SK-N-MC (cell line): ENCODE results near the gene WNK4.
"Not testable (repeated sequence)": the region's sequence is repeated elsewhere in the genome, so short reads cannot be mapped to it uniquely, and the experiment has no call there.

Source experiments
- DNase-seq: peaks from one replicate; pipeline ENCODE4 v3.0.0-alpha.2; 2011; ENCODE audit warnings: low read depth, low spot score
- H3K27ac ChIP-seq: fragments of 200-600 bp; sonication (generic); 2 replicates; pipeline ENCODE4 v1.5.1; 2016; ENCODE audit warnings: mixed run types
- H3K36me3 ChIP-seq: fragments of 200-600 bp; sonication (generic); 2 replicates; pipeline ENCODE4 v1.6.1; 2017; ENCODE audit warnings: antibody characterized with exemption, low read length, mixed read lengths; ENCODE audit not compliant: insufficient read depth
- H3K4me3 ChIP-seq: fragments of 200-600 bp; sonication (generic); 2 replicates; pipeline ENCODE4 v1.5.1; 2016
- H3K9ac ChIP-seq: fragments of 200-600 bp; sonication (generic); 2 replicates; pipeline ENCODE4 v1.8.0; 2017; ENCODE audit warnings: mixed run types, mixed read lengths; ENCODE audit not compliant: insufficient read length
- H3K9me3 ChIP-seq: fragments of 200-600 bp; sonication (generic); 2 replicates; pipeline ENCODE4 v1.6.1; 2017; ENCODE audit warnings: low read depth, mild to moderate bottlenecking, antibody characterized with exemption, low read length, moderate library complexity, mixed read lengths
- EZH2 ChIP-seq: fragments of 200-600 bp; sonication (generic); IDR thresholded peaks from one replicate; pipeline ENCODE4 v1.6.1; 2017; ENCODE audit warnings: antibody characterized with exemption
- FOXP2 ChIP-seq: optimal IDR thresholded peaks from 2 replicates; pipeline ENCODE3; 2011; ENCODE audit warnings: mild to moderate bottlenecking, moderate library complexity; ENCODE audit not compliant: insufficient read depth; ENCODE audit errors: extremely low read length, control extremely low read depth
- POLR2AphosphoS5 ChIP-seq: IDR thresholded peaks from 2 replicates; pipeline ENCODE4 v1.6.1; 2012; ENCODE audit warnings: mild to moderate bottlenecking, low read depth, low read length, borderline replicate concordance

Gene WNK4

DNA sequence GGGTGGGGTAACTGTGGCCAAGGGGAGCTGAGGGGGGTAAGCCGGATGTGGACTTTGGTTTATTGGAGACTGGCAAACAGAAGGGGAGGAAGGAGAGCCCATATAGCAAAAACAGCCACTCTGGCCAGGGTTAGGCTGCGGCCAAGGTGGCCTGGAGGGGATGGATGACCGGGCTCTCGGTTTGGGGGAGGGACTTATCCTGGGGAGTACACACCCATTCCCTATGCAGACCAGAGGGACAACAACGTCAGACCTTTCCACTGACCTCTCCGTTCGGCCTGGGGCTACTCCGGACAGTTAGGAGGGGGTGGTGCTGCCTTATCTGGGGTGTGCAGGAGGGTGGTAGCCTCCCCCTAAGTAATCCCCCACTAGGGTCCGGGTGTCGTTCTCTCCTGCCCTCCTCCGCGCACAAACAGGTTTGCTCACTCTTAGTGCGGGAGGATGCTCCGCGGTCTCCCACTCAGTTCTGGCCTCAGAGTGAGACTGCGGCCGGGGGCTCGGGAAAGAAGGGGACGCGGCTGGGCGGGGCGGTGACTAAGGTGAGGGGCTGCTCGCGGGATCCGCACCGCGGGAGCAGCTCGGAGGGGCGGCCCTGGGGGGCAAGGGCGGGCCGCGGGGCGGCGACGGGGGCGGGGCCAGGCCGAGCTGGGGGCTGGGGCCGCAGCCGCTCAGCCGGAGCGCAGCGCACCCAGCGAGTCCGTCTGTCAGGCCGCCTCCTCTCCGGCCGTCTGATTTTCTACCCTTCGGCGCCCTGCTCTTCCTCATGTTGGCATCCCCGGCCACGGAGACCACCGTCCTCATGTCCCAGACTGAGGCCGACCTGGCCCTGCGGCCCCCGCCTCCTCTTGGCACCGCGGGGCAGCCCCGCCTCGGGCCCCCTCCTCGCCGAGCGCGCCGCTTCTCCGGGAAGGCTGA, at the start of gene WNK4:
WNK4 (plus strand) TSS at position 675 of the 915 bp plus-strand sequence; CDS start at position 764, 89 bp downstream.
- H3K36me3 ChIP-seq, result peaks cover 20% of the 10 kb centered on the region
- TF ChIP-seq EZH2, result no peak
- TF ChIP-seq POLR2AphosphoS5, result peak; percentile 32; the same call in 1 of the 2 replicates
- TF ChIP-seq FOXP2, result no peak
- H3K9me3 ChIP-seq, result no peaks in the 10 kb centered on the region
- H3K27ac ChIP-seq, result no peak within 1 kb of the TSS
- no peak for DNase-seq
- peak within 1 kb of the TSS; percentile 69 for H3K9ac ChIP-seq
- peak within 1 kb of the TSS; percentile 82 for H3K4me3 ChIP-seq

DNA sequence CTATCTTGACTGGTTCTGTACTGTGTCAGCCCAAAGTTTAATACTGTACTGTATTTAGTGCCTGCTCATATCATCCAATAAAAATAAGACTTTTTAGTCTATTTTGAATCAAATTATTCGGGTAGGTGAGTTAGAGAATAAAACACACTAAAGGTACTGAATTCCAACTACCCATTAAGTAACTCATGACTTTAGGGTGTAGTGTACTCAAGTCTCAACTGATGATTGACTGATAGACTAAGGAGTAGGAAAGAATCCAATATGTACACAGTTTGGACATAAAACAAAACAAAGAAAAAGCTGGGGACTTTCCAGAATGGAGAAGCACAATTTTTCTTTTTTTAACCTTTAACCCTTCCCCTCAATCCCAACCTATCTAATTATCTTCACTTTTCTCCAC, 39.7 kb upstream of the WNK4 start:
- TF ChIP-seq POLR2AphosphoS5, result no peak
- no peak for TF ChIP-seq EZH2
- no peak for TF ChIP-seq FOXP2
- H3K27ac ChIP-seq, result no peak overlapping the region

DNA sequence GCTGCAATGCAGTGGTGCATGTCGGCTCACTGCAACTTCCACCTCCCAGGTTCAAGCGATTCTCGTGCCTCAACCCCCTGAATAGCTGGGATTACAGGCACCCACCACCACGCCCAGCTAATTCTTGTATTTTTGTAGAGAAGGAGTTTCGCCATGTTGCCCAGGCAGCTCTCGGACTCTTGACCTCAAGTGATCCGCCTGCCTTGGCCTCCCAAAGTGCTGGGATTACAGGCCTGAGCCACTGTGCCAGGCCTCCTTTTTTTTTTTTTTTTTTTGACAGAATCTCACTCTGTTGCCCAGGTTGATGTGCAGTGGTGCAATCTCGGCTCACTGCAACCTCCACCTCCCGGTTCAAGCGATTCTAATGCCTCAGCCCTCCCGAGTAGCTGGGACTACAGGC, 37.5 kb upstream of the WNK4 start:
- not testable (repeated sequence) for H3K9ac ChIP-seq, H3K27ac ChIP-seq, DNase-seq, H3K36me3 ChIP-seq, H3K9me3 ChIP-seq, H3K4me3 ChIP-seq

More for the DNA sequence above, 39.7 kb upstream of the WNK4 start:
- Histone ChIP-seq H3K36me3 (no peaks in the 10 kb centered on the region), H3K9me3 (no peaks in the 10 kb centered on the region), H3K4me3 (no peak overlapping the region), H3K9ac (no peak overlapping the region)
- no peak for DNase-seq

DNA sequence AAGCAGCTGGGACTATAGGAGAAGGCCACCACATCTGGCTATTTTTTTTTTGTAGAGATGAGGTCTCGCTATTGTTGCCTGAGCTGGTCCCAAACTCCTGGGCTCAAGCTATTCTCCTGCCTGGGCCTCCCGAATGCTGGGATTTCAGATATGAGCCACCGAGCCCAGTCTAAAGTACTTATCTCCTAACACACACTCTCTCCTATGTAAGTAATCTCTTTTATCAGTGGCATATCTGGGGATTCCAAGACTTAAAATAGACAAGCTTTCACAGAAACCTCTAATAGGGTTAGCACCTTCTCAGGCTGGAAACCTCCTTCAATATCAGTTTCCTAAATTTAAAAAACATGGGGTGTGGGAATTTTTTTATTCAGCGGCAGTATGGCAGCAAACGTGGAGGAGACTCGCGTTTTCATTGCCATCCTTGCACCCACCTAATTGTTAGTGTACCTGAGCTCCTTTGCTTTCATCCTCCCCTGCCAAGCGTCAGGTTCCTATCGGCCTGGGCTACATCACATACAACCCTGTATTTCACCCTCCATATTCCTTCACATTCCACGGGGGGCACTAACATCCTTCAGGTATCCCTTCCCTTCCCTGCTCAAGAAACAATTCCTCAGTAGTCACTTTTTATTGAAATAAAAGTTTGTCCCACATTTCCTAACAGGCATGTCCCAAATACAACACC, 36.7 kb upstream of the WNK4 start:
- no peaks in the 10 kb centered on the region for H3K36me3 ChIP-seq
- H3K9ac ChIP-seq, result peak overlapping the region; percentile 82
- H3K9me3 ChIP-seq, result no peaks in the 10 kb centered on the region
- TF ChIP-seq POLR2AphosphoS5 (no peak), FOXP2 (no peak), EZH2 (no peak)
- H3K4me3 ChIP-seq, result peak overlapping the region; percentile 86
- H3K27ac ChIP-seq, result 0 out of 2 replicates have a peak overlapping the region, but pooled peaks have one; percentile 34
- DNase-seq, result no peak

DNA sequence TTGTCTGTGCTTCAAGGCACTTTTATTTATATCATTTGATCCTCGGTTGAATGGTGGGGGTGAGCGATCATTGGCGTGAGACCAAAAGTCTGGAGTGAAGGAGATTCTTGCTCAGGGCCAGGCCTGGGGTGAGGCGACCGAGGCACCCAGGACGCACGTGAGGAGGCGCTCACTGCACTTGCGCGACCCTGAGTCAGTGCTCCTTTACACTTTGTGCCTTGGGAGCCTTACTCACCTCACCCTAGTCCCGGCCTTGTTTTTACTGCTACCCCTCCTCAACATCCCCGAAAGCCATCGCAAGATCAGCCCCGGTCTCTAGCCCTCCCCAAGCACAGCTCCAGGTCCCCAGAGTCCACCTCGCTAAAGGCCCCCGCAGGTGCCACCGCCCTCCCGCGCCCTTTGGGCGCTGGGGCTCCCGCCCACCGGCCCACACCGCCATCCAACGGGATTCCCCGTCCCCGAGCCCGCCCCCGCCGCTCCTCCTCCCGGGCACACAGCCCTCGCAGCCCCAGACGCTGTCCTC, 36.1 kb upstream of the WNK4 start:
- no peaks in the 10 kb centered on the region for H3K36me3 ChIP-seq
- peak overlapping the region; percentile 82 for H3K9ac ChIP-seq
- peak overlapping the region; percentile 34; the same call in 1 of the 2 replicates for H3K27ac ChIP-seq
- H3K9me3 ChIP-seq, result no peaks in the 10 kb centered on the region
- peak overlapping the region; percentile 86 for H3K4me3 ChIP-seq
- no peak for DNase-seq
- no peak for TF ChIP-seq POLR2AphosphoS5

DNA sequence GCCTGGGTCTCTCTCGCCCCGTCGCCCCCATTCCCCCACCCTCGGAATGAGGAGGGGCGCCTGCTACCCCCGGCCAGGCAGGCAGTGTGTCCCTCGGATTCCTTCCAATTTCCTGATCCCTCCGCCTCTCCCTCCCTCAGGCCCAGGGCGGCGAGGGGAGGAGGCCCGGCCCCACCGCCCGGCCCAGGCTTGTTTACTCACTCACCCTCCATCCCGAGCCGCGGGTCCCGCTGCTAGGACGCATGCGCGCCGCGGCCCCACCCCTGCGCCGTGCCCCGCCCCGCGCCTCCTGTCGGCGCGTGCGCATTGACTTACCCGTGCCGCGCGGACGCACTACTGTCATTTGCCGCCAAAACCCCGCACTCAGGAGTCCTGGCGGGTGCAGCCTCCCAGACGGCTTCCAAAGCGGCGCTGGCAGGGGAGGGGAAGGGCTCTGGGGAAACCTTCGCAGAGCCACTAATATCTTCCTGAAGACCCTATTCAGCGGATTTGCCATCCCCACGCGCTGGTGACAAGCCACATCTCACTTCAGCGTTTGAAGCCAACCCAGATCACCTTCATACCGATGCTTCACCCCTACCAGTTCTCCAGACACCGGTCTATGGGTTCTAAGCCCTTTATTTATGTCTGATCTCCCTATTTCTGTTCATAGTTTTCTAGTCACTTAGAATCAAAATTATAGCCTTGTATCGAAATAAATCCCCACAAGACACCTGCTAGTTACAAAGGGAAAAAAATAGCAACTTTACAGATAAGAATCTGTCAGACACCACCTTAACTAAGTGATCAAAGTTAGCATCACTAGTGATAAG, 35.4 kb upstream of the WNK4 start, which contains the start of gene EZH1:
EZH1 (minus strand) TSS at position 235 of the 812 bp plus-strand sequence. CDS start 16,099 bp downstream, outside the sequence.
- Histone ChIP-seq H3K9ac (peak within 1 kb of the TSS; percentile 82), H3K9me3 (no peaks in the 10 kb centered on the region), H3K27ac (peak within 1 kb of the TSS; percentile 34; the same call in 1 of the 2 replicates), H3K36me3 (no peaks in the 10 kb centered on the region), H3K4me3 (peak within 1 kb of the TSS; percentile 86)
- TF ChIP-seq POLR2AphosphoS5 (peak; percentile 77; the same call in 1 of the 2 replicates), FOXP2 (peak; percentile 44), EZH2 (no peak)
- DNase-seq, result peak; percentile 57

DNA sequence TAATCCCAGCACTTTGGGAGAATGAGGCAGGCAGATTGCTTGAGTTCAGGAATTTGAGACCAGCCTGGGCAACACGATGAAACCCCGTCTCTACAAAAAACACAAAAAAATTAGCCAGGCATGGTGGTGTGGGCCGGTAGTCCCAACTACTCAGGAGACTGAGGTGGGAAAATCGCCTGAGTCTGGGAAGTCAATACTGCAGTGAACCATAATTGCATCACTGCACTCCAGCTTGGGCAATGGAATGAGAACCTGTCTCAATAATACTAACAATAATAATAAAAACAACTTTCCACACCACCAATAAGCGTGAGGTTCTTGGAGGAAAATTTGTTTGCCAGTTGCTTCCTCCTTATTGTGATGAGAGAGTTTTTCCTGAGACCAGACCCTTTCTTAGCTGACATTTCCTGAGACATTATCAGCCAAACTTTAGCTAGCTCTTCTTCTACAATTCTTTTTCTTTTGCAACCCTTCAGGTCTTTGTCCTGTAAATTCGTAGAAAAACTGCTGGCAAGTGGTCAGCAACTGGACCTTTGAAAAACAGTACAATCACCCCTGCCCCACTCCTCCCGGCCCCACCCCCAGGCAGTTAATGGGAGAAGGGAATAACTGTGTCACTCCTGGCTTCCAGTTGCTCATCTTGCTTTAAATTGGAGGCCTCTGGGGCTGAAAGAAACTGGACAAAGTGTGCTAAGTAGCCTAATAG, 32.1 kb upstream of the WNK4 start:
- no peak overlapping the region for H3K9ac ChIP-seq
- TF ChIP-seq FOXP2 (no peak), POLR2AphosphoS5 (no peak), EZH2 (no peak)
- no peaks in the 10 kb centered on the region for H3K36me3 ChIP-seq
- DNase-seq, result no peak
- no peak overlapping the region for H3K27ac ChIP-seq
- no peaks in the 10 kb centered on the region for H3K9me3 ChIP-seq
- H3K4me3 ChIP-seq, result no peak overlapping the region
